GM12801 (cell line): ENCODE measurements around the gene GRHL3.

Experiments used
- TF ChIP-seq, protein P1 (sequence below): IDR thresholded peaks from one replicate; pipeline ENCODE4 v1.5.1; 2011; ENCODE audit warnings: control low read depth; ENCODE audit not compliant: insufficient read length; ENCODE audit errors: extremely low read depth

Gene GRHL3

DNA sequence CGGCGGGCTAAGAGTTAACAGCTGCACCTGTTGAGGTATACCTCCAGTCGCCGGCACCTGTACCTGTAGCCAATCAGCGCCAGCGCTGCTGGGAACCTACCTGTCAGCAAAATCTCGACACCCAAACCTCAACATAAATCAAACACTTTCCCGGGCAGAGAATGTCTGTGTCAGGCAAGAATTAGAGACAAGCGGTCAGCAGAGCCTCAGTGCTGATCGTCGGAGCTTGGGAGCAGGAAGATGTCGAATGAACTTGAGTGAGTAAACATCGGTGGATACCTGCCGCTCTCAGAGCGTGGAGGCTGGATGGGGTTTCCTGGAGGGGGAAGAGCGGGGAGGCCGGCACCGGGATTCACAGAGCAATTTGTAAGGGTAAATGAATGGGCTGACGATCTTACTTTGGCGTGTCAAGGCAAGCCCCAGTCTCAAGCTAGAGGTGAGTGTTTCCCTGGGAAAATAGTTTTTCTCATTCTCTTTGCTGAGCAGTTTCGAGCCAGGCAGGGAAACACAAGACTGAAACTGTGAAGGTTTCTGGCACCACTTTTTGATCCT lies at the start of gene GRHL3:
Gene GRHL3, plus strand, starts transcription at position 46 of the 552 bp plus-strand sequence. Its CDS starts 195 bp downstream, at position 241.
- TF ChIP-seq, protein P1, sequence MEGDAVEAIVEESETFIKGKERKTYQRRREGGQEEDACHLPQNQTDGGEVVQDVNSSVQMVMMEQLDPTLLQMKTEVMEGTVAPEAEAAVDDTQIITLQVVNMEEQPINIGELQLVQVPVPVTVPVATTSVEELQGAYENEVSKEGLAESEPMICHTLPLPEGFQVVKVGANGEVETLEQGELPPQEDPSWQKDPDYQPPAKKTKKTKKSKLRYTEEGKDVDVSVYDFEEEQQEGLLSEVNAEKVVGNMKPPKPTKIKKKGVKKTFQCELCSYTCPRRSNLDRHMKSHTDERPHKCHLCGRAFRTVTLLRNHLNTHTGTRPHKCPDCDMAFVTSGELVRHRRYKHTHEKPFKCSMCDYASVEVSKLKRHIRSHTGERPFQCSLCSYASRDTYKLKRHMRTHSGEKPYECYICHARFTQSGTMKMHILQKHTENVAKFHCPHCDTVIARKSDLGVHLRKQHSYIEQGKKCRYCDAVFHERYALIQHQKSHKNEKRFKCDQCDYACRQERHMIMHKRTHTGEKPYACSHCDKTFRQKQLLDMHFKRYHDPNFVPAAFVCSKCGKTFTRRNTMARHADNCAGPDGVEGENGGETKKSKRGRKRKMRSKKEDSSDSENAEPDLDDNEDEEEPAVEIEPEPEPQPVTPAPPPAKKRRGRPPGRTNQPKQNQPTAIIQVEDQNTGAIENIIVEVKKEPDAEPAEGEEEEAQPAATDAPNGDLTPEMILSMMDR = no peak

GRCh38 chr1:24275104-24275410 lies 44.1 kb upstream of the GRHL3 start:
- TF ChIP-seq, protein P1 = no peak

GRCh38 chr1:24275510-24275909 lies 43.6 kb upstream of the GRHL3 start:
- TF ChIP-seq, protein P1 = no peak

DNA sequence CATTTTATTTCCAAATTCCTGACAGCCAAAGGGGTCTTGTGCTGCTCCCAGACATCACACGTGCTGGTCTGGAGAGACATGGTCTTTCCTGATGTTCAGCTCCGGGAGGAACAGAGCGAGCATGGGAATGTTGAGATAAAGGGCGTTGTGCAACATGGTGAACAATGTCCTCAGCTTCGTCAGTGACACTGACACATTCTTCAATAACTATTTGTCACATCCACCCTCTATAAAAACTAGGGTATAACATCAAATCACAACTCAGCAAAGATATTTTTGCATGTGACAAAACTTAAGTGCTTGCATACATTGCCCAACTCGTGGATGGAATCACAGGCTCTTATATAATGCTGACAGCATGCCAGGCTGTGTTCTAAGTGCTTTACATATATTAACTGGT lies 42.4 kb upstream of the GRHL3 start:
- TF ChIP-seq, protein P1 = no peak

DNA sequence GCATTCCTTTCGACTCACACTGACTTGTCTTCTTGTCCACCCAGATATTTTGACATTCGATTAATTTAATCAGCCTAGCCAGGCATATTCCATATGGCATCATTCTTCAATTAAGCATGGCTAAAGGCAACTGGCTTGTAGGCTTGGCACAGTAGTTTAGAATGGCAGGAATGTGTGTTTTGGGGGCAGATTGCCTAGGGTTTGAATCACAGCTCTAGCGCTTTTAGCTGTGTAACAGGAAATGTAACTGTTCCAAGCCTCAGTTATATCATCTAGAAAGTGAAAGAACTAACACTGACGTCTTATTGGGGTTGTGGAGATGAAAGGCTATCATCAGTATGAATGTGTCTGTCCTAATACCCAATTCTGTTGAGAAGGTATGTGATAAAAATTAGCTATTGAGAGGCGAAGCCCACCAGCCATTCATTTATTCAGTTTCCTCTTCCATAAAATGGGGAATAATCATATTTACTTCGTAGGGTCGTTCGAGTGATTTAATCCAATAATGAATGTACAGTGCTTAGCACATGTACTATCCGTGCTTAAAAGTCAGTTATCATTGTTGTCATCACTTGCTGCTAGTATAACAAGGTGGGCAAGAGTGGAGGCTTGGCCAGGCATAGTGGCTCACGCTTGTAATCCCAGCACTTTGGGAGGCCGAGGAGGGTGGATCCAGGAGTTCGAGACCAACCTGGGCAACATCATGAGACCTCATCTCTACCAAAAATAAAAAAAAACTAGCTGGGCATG lies 41.6 kb upstream of the GRHL3 start:
- TF ChIP-seq, protein P1 = no peak

DNA sequence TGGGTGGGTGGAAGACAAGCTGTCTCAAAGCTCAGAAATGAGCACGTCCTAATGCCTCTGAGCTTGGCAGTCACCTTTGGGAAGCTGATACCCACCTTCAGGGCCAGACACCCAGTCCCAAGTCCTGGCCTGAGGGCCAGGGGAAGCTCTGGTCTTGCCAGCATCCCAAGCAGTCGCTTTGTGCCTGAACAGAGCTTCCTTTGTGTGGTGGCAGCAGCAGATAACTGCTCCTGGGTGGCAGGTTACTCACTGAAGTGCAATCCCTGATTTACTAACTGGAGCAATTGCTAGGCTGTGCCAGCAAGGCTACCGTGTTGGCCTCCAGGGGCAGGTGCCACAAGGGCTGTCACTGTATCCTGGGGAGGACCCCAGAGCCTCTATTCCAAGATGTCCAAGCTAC lies 40.4 kb upstream of the GRHL3 start:
- TF ChIP-seq, protein P1 = no peak

- TF ChIP-seq, protein P1 = no peak
Measured at GRCh38 chr1:24279590-24280232, 39.4 kb upstream of the GRHL3 start.
